ENCODE measurements around the gene RCBTB1. TPM values are rescaled to one million over a fixed set of nuclear protein-coding genes. Genes with fewer than 3 reads are reported as not detected.
"Not testable (repeated sequence)": the region's sequence is repeated elsewhere in the genome, so short reads cannot be mapped to it uniquely, and the experiment has no call there.

RCBTB1 gene
- total RNA-seq, 1 experiment from 2014 or later: 6.3 TPM

DNA sequence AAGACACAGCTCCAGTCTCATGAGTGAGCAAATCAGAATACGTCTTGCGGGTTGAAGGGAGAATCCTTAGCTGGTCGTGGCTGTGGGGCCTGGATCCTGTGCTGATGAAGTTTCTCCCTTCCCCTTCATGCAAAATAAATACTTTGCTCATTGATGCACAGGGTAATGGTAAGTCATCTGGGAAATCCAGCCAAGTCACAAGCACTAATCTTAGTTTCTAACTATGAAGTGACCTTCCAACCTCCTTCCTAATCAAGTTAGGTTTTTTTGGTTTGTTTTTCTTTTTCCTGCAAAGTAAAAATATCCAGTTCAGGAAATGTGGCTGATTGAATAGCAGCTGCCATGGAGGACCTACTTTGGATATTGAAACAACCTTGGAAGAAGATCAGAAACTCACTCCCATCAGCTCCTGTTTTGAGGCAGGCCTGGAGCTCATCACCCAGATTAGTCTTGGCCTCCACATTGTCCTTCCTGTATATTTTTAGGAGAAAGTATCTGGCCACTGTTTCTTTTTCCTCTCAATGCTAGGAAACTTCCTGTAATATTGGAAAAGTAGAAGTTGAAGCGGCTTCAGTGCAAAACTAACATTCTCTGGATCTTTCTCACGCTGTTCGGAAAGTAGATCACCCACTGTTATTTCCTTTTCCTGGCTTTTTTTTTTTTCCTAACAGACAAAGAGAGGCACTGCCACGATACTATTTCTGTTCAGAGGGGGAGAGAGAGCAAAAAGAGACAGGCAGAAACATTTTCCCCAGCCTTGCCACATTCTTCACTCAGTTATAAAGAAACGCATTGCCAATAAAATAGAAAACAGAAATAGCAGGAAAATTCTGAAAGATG, 30.7 kb upstream of the RCBTB1 start:
- intact Hi-C loops (cut with micrococcal nuclease; ENCODE audit: unreplicated experiment): no loop called here
- Mint-ChIP-seq H3K27me3 (ENCODE audit: unreplicated experiment) (no peaks in the 10 kb centered on the region), H3K4me3 (ENCODE audit: low read depth, unreplicated experiment) (no peak overlapping the region), H3K27ac (ENCODE audit: unreplicated experiment) (no peak overlapping the region), H3K9me3 (ENCODE audit: low read depth, unreplicated experiment) (no peaks in the 10 kb centered on the region), H3K36me3 (ENCODE audit: insufficient read depth, unreplicated experiment) (no peaks in the 10 kb centered on the region), H3K4me1 (ENCODE audit: low read depth, unreplicated experiment) (no peaks in the 10 kb centered on the region)
- DNase-seq: no peak
- CTCF ChIA-PET: no interaction called here
- TF ChIP-seq, protein P1, sequence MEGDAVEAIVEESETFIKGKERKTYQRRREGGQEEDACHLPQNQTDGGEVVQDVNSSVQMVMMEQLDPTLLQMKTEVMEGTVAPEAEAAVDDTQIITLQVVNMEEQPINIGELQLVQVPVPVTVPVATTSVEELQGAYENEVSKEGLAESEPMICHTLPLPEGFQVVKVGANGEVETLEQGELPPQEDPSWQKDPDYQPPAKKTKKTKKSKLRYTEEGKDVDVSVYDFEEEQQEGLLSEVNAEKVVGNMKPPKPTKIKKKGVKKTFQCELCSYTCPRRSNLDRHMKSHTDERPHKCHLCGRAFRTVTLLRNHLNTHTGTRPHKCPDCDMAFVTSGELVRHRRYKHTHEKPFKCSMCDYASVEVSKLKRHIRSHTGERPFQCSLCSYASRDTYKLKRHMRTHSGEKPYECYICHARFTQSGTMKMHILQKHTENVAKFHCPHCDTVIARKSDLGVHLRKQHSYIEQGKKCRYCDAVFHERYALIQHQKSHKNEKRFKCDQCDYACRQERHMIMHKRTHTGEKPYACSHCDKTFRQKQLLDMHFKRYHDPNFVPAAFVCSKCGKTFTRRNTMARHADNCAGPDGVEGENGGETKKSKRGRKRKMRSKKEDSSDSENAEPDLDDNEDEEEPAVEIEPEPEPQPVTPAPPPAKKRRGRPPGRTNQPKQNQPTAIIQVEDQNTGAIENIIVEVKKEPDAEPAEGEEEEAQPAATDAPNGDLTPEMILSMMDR (IDR thresholded peaks at IDR 0.05; ENCODE audit: unreplicated experiment): no peak
- BruUV-seq (replicated peaks): no TSS peak

DNA sequence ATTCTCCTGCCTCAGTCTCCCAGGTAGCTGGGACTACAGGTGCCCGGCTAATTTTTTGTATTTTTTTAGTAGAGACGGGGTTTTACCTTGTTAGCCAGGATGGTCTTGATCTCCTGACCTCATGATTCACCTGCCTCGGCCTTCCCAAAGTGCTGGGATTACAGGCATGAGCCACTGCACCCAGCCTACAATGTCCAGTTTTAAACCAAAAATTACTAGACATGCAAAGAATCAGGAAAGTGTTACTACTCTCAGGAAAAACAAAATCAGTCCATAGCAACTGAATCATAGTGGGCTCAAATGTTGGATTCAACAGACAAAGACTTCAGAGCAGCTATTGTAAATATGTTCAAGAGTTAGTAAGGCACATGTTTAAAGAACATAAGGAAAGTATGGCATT, 26.7 kb upstream of the RCBTB1 start:
- BruUV-seq (replicated peaks); H3K4me3 Mint-ChIP-seq (ENCODE audit: low read depth, unreplicated experiment); CTCF ChIA-PET; intact Hi-C loops (cut with micrococcal nuclease; ENCODE audit: unreplicated experiment); DNase-seq; H3K9me3 Mint-ChIP-seq (ENCODE audit: low read depth, unreplicated experiment); H3K27ac Mint-ChIP-seq (ENCODE audit: unreplicated experiment); H3K27me3 Mint-ChIP-seq (ENCODE audit: unreplicated experiment); H3K4me1 Mint-ChIP-seq (ENCODE audit: low read depth, unreplicated experiment); H3K36me3 Mint-ChIP-seq (ENCODE audit: insufficient read depth, unreplicated experiment): not testable (repeated sequence)

DNA sequence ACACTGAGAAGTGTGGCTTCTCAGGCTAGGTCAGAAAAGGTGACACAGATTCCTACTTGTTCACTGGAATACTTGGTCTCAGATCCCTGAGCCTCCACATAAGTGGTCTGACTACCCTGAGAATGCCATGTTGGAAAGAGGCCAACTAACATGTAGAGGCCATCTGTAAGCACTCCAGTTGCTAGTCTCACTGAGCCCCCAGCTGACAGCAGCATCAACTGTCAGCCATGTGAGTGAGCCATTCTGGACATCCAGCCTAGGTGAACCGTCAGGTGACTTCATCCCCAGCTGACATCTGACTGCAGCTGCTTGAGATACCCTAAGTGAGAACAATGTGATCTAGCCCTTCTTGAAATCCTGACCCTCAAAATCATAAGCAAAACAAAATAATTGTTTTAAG, 24.8 kb upstream of the RCBTB1 start:
- TF ChIP-seq, protein P1 (IDR thresholded peaks at IDR 0.05; ENCODE audit: unreplicated experiment): no peak
- intact Hi-C loops (cut with micrococcal nuclease; ENCODE audit: unreplicated experiment): no loop called here
- DNase-seq: no peak
- no peak overlapping the region for H3K4me3 Mint-ChIP-seq (ENCODE audit: low read depth, unreplicated experiment)
- H3K27ac Mint-ChIP-seq (ENCODE audit: unreplicated experiment): no peak overlapping the region
- BruUV-seq (replicated peaks): no TSS peak
- no peaks in the 10 kb centered on the region for H3K36me3 Mint-ChIP-seq (ENCODE audit: insufficient read depth, unreplicated experiment)
- no peaks in the 10 kb centered on the region for H3K9me3 Mint-ChIP-seq (ENCODE audit: low read depth, unreplicated experiment)
- H3K4me1 Mint-ChIP-seq (ENCODE audit: low read depth, unreplicated experiment): no peaks in the 10 kb centered on the region
- CTCF ChIA-PET: no interaction called here
- H3K27me3 Mint-ChIP-seq (ENCODE audit: unreplicated experiment): no peaks in the 10 kb centered on the region

DNA sequence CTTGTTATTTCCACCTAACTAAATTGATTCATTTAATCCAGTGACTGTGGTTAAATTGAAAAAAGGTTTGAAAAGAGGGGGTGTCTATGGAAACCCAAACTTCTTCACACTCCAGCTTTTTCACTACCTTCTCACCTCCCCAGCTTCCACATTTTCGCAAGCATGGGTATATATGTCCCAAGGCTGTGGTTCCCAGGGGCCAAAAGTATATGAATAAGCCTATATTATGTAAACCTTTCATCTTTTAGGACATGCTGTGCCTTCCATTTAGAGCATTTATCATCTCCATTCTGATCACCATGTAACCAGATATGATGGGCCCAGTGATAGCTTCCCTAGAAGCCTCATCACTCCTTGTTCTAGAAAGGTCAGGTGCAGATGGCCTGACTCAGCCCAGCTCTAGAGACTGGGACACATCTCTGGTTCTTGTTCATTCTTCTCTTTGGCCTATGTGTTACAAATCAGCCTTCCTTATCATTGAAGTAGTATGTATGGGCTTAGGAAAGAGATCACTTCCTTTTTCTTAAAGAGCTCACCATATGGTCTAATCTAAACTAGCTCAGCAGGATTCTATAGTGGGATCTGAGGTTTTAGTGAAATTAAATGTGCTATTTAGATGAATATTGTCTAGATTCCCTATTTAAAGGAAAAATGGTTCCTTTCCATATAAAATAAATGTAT, 23.4 kb upstream of the RCBTB1 start:
- no peaks in the 10 kb centered on the region for H3K27me3 Mint-ChIP-seq (ENCODE audit: unreplicated experiment)
- no peak overlapping the region for H3K4me3 Mint-ChIP-seq (ENCODE audit: low read depth, unreplicated experiment)
- H3K9me3 Mint-ChIP-seq (ENCODE audit: low read depth, unreplicated experiment): no peaks in the 10 kb centered on the region
- TF ChIP-seq, protein P1 (IDR thresholded peaks at IDR 0.05; ENCODE audit: unreplicated experiment): no peak
- no peak for DNase-seq
- H3K36me3 Mint-ChIP-seq (ENCODE audit: insufficient read depth, unreplicated experiment): no peaks in the 10 kb centered on the region
- intact Hi-C loops (cut with micrococcal nuclease; ENCODE audit: unreplicated experiment): loop anchor here (5.0 kb wide), 2 partner anchors 46 to 111 kb away; partner anchors contain the start of gene PHF11
- CTCF ChIA-PET: interaction anchor here (0.7 kb wide), 1 partner anchor 33 kb away, joined by 3 read pairs; no protein-coding TSS in a partner anchor
- no TSS peak for BruUV-seq (replicated peaks)
- no peak overlapping the region for H3K27ac Mint-ChIP-seq (ENCODE audit: unreplicated experiment)
- H3K4me1 Mint-ChIP-seq (ENCODE audit: low read depth, unreplicated experiment): no peaks in the 10 kb centered on the region

Data from Calu3 (cell line).